Measurements from ENCODE around the gene DGLUCY.
A peak's percentile ranks its signal among the peaks of the same experiment; 100 is the strongest.
"Not testable (repeated sequence)": the region's sequence is repeated elsewhere in the genome, so short reads cannot be mapped to it uniquely, and the experiment has no call there.

Gene DGLUCY

GRCh38 chr14:91242635-91243034, 128.8 kb downstream of the DGLUCY start:
- no peak for DNase-seq

- DNase-seq = peak in 1 of 6 experiments; percentile 30
Observed at GRCh38 chr14:91243074-91243471, 129.2 kb downstream of the DGLUCY start.

GRCh38 chr14:91244501-91244901, 130.6 kb downstream of the DGLUCY start, which contains the start of gene GPR68:
TSS of gene GPR68 (minus strand) at chr14:91244704. CDS start at chr14:91235050, 9,654 bp downstream.
- peak in 2 of 6 experiments; percentile 46 to 59 for DNase-seq

- DNase-seq = peak; percentile 30 to 79 (median 64)
Observed at GRCh38 chr14:91245029-91245428, 131.2 kb downstream of the DGLUCY start.

DNA sequence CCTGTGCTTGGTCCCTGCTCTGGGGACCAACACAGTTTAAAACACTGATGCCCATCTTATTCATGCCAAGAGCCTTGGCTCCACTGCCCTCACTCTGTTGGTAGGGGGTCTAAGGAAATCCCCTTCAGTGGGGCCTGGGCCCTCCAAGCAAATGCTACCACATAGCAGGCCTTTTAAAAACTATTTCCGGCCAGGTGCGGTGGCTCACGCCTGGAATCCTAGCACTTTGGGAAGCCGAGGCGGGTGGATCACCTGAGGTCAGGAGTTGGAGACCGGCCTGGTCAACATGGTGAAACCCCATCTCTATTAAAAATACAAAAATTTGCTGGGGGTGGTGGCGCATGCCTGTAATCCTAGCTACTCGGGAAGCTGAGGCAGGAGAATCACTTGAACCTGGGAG, 131.7 kb downstream of the DGLUCY start:
- DNase-seq = not testable (repeated sequence)

- DNase-seq = peak; percentile 60 to 89 (median 81)
Observed at GRCh38 chr14:91246051-91246852, 132.4 kb downstream of the DGLUCY start.

GRCh38 chr14:91249841-91250616, 136.2 kb downstream of the DGLUCY start:
- peak in 3 of 6 experiments; percentile 25 to 67 (median 42) for DNase-seq

- DNase-seq = no peak
Observed at GRCh38 chr14:91250912-91251311, 137.0 kb downstream of the DGLUCY start.

- DNase-seq = peak in 4 of 6 experiments; percentile 23 to 44 (median 28)
Observed at GRCh38 chr14:91252871-91253794, 139.3 kb downstream of the DGLUCY start.

GRCh38 chr14:91253795-91254323, 140.0 kb downstream of the DGLUCY start:
- DNase-seq = no peak

- peak in 3 of 6 experiments; percentile 29 to 58 (median 55) for DNase-seq
Observed at GRCh38 chr14:91254461-91254860, 140.6 kb downstream of the DGLUCY start.

GRCh38 chr14:91255026-91255695, 141.3 kb downstream of the DGLUCY start:
- no peak for DNase-seq

- no peak for DNase-seq
Observed at GRCh38 chr14:91256661-91257060, 142.8 kb downstream of the DGLUCY start.

DNA sequence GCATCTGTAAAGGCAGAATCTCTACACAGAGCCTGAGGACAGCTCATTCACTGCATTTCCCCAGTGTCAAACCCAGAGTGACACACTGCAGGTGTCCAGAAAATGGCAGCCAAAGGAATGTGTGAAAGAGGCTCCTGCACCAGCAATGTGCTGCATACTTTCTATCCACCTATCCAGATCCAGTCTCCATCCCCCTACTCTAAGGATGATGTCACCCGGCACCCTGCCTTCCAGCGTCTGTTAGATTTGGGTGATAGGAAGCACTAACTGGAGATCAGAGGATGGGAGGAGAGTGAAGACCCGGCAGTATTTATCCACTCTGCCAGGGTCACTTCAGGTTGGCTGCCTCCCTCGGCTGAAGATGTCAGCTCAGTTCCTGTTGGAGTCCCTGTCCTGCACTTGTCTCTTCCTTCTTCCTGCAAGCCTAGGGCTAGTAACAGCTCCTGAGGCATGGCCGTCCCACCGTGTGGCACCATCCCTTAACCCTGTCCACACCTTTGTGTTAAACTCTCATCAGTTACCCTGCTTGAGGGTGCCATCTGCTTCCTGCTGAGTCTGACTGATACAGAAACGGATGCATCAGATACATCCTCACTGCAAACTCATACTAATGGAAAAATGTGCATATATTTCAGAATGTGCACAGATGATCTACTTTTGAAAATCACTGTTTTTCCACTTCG, 143.6 kb downstream of the DGLUCY start:
- DNase-seq = no peak

DNA sequence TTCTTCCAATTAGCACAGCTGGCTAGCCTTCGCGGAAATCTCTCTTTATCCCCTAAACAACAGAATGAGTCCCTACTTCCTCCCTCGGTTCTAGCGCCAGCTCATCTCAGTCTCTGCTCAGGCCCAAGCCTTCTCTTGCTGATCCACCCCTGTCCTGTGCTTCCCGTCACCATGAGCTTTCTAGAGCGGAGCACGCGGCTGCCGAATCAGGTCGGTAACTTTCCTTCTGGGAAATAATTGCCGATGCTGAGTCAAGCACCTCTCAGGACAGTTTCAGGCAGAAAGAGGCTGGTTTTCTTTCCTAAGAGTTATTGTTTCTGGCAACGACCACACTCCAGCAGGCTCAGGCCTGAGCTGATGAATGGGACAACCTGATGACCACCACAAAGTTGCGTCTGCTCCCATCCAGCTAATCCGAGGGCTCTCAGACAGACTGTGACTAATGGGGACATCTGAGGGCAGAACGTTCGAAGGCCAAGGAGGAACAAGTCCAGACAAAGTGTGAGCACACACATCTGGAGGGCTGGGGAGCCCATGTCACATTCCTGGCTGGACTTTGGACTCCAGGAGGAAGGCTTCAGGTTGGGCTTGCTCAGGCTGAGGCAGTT, 144.2 kb downstream of the DGLUCY start:
- DNase-seq = no peak

DNA sequence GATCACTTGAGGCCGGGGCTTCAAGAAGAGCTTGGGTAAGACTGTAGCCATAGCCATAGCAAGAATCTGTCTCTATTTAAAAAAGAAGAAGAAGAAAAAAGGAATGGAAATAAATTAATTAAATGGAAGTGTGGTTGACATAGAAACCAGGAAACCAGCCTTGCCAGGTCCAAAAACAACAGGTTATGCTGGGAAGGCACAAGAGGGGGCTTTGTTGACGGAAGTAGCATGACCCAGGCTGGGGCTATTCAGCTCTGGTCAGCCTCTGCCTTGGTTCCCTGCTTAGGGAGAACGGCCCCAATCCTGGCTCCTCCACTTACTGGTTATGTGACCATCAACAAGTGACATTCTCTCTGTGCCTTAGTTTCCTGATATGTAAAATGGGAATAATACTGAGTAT, 145.0 kb downstream of the DGLUCY start:
- DNase-seq = no peak

- DNase-seq = no peak
Observed at GRCh38 chr14:91261115-91261514, 147.2 kb downstream of the DGLUCY start.

DNA sequence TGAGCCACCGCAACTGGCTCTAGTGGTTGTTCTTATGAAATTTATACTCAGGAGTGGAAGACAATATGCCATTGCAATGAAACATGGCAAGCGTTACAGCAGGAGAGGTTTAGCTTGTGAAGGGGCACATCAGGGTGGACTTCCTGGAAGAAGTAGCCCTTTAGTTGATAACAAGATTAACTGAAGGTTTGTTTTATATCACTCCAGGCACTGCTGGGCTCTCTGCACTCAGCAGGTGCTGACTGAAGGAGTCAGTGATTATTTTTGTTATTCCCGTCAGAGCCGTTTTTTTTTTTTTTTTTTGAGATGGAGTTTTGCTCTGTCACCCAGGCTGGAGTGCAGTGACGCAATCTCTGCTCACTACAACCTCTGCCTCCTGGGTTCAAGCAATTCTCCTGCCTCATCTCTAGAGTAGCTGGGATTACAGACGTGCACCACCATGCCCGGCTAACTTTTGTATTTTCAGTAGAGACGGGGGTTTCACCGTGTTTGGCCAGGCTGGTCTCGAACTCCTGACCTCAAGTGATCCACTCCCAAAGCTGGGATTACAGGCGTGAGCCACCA, 148.2 kb downstream of the DGLUCY start:
- no peak for DNase-seq

- no peak for DNase-seq
Observed at GRCh38 chr14:91263329-91263728, 149.5 kb downstream of the DGLUCY start.
